ENCODE data around the gene WDR86. TPM values are rescaled to one million over a fixed set of nuclear protein-coding genes. Genes with fewer than 3 reads are reported as not detected.

WDR86 gene
- total RNA-seq, 1 experiment from 2014 or later: not detected

GRCh38 chr7:151416112-151416940, 6.5 kb upstream of the WDR86 start:
- no TSS peak for BruUV-seq (replicated peaks)

DNA sequence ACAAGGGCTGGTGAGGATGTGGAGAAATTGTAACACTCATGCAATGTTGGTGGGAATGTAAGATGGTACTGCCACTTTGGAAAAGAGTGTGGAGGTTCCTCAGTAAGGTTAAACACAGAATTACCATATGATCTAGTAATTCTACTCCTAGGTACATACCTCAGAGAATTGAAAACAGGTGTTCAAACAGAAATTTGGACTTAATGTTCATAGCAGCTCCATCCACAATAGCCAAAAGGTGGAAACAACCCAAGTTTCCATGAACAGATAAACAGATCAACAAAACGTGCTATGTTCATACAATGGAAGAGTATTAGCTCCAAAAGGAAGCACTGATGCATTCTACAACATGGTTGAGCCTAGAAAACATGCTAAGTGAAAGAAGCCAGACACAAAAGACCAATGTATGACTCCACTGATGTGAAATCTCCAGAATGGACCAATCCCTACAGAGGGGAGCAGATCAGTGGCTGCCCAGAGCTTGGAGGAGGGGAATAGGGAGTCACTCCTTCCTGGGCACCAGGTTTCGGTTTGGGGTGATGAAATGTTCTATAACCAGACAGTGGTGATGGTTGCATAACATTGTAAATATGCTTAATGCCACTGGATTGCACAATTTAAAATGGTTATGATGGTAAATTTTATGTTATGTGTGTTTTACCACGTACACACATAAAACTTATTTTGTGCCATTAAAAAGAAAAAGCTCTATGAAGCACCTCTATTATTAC, 5.7 kb upstream of the WDR86 start:
- BruUV-seq (replicated peaks): no TSS peak
- no peak for TF ChIP-seq CTCF (IDR thresholded peaks at IDR 0.05; ENCODE audit: unreplicated experiment)
- Mint-ChIP-seq H3K27ac (ENCODE audit: unreplicated experiment) (no peak overlapping the region), H3K36me3 (ENCODE audit: insufficient read depth, unreplicated experiment) (peaks cover 5% of the 10 kb centered on the region), H3K9me3 (ENCODE audit: low read depth, unreplicated experiment) (no peaks in the 10 kb centered on the region), H3K27me3 (ENCODE audit: unreplicated experiment) (peaks cover 72% of the 10 kb centered on the region), H3K4me1 (ENCODE audit: low read depth, unreplicated experiment) (no peaks in the 10 kb centered on the region), H3K4me3 (ENCODE audit: low read depth, unreplicated experiment) (no peak overlapping the region)
- CTCF ChIA-PET: interaction anchor here (0.6 kb wide), 1 partner anchor 32 kb away, joined by 3 read pairs; no protein-coding TSS in a partner anchor
- no peak for DNase-seq
- intact Hi-C loops (cut with micrococcal nuclease; ENCODE audit: unreplicated experiment): no loop called here

More at GRCh38 chr7:151416112-151416940, 6.5 kb upstream of the WDR86 start:
- Mint-ChIP-seq H3K4me3 (ENCODE audit: low read depth, unreplicated experiment) (no peak overlapping the region), H3K27me3 (ENCODE audit: unreplicated experiment) (peaks cover 71% of the 10 kb centered on the region), H3K9me3 (ENCODE audit: low read depth, unreplicated experiment) (no peaks in the 10 kb centered on the region), H3K27ac (ENCODE audit: unreplicated experiment) (no peak overlapping the region), H3K36me3 (ENCODE audit: insufficient read depth, unreplicated experiment) (no peaks in the 10 kb centered on the region), H3K4me1 (ENCODE audit: low read depth, unreplicated experiment) (no peaks in the 10 kb centered on the region)
- no peak for DNase-seq
- TF ChIP-seq CTCF (IDR thresholded peaks at IDR 0.05; ENCODE audit: unreplicated experiment): no peak
- CTCF ChIA-PET: interaction anchor here (0.6 kb wide), 1 partner anchor 31 kb away, joined by 3 read pairs; no protein-coding TSS in a partner anchor
- intact Hi-C loops (cut with micrococcal nuclease; ENCODE audit: unreplicated experiment): no loop called here

DNA sequence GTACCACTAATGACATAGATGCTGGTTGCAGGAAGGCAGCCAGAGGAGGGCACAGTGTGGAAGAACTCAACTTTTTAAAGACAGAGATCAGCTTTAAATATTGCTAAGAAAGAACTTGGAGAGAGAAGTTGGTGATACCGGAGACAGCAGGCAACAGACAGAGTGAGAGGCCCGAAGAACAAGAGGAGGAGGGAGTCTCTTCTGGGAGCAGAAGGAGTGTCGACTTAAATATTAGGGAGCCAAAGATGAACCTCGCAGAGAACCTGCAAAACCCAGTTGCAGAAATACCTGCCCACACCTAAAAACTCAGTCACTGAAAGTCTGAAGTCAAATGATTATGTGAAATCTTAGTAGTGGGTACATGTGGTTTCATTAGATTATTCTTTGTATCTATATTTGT, 3.4 kb upstream of the WDR86 start:
- CTCF ChIA-PET: no interaction called here
- H3K36me3 Mint-ChIP-seq (ENCODE audit: insufficient read depth, unreplicated experiment): peaks cover 5% of the 10 kb centered on the region
- intact Hi-C loops (cut with micrococcal nuclease; ENCODE audit: unreplicated experiment): no loop called here
- no peaks in the 10 kb centered on the region for H3K9me3 Mint-ChIP-seq (ENCODE audit: low read depth, unreplicated experiment)
- H3K4me1 Mint-ChIP-seq (ENCODE audit: low read depth, unreplicated experiment): peaks cover 8% of the 10 kb centered on the region
- H3K27me3 Mint-ChIP-seq (ENCODE audit: unreplicated experiment): peaks cover 81% of the 10 kb centered on the region
- TF ChIP-seq CTCF (IDR thresholded peaks at IDR 0.05; ENCODE audit: unreplicated experiment): no peak
- BruUV-seq (replicated peaks): no TSS peak
- DNase-seq: no peak
- no peak overlapping the region for H3K4me3 Mint-ChIP-seq (ENCODE audit: low read depth, unreplicated experiment)
- H3K27ac Mint-ChIP-seq (ENCODE audit: unreplicated experiment): no peak overlapping the region

DNA sequence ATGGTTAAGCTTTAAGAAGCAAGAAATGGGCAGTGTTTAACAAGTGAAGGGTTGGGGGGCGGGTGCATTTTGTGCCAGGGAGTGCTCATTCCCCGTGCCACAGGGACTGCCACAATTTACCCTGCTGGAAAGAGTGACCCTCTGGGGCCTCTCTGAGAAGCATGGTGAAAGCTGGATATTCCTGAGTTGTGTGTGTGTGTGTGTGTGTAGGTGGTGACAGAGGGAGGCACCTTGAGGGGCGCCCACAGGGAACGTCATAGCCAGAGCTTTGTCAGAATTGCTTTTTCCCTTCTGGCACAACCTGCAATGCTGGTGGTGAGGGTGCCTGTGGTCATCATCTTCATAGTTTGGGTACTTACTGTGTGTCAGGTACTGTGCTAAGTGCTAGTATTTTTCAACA, 2.5 kb upstream of the WDR86 start:
- Mint-ChIP-seq H3K27me3 (ENCODE audit: unreplicated experiment) (peaks cover 82% of the 10 kb centered on the region), H3K27ac (ENCODE audit: unreplicated experiment) (no peak overlapping the region), H3K4me1 (ENCODE audit: low read depth, unreplicated experiment) (peaks cover 8% of the 10 kb centered on the region), H3K4me3 (ENCODE audit: low read depth, unreplicated experiment) (no peak overlapping the region), H3K9me3 (ENCODE audit: low read depth, unreplicated experiment) (no peaks in the 10 kb centered on the region), H3K36me3 (ENCODE audit: insufficient read depth, unreplicated experiment) (peaks cover 5% of the 10 kb centered on the region)
- DNase-seq: no peak
- TF ChIP-seq CTCF (IDR thresholded peaks at IDR 0.05; ENCODE audit: unreplicated experiment): no peak
- intact Hi-C loops (cut with micrococcal nuclease; ENCODE audit: unreplicated experiment): no loop called here
- BruUV-seq (replicated peaks): no TSS peak
- CTCF ChIA-PET: interaction anchor here (0.6 kb wide), 1 partner anchor 18 kb away, joined by 4 read pairs; no protein-coding TSS in a partner anchor
